HepG2 (cell line): Measurements from ENCODE around the gene ADAMTS17.

ENCODE experiments used
- CTCF ChIP-seq: sonication (generic); formaldehyde crosslinking; IDR thresholded peaks from 2 replicates; pipeline ENCODE4 v1.5.0; 2020; ENCODE audit warnings: mild to moderate bottlenecking, missing genetic modification reagents, moderate library complexity
- MZF1 ChIP-seq: sonication (generic); formaldehyde crosslinking; IDR thresholded peaks from 2 replicates; pipeline ENCODE4 v1.8.1; 2023; ENCODE audit warnings: mild to moderate bottlenecking, missing genetic modification reagents, borderline replicate concordance
- NRL ChIP-seq: sonication (generic); formaldehyde crosslinking; IDR thresholded peaks from 2 replicates; pipeline ENCODE4 v1.5.0; 2020; ENCODE audit warnings: missing genetic modification reagents, mild to moderate bottlenecking, moderate library complexity, borderline replicate concordance
- PAXIP1 ChIP-seq: sonication (generic); formaldehyde crosslinking; conservative IDR thresholded peaks from 2 replicates; pipeline ENCODE4 v1.4.0; 2020; ENCODE audit warnings: mild to moderate bottlenecking, missing genetic modification reagents, moderate library complexity
- POGZ ChIP-seq: sonication (generic); formaldehyde crosslinking; IDR thresholded peaks from 2 replicates; pipeline ENCODE4 v1.4.0; 2020; ENCODE audit warnings: mild to moderate bottlenecking, missing genetic modification reagents
- POLR2A ChIP-seq, 2 experiments: IDR thresholded peaks; 2 replicates each; pipeline ENCODE4 v1.6.1; 2011; ENCODE audit warnings: low read depth in 2 of 2, low read length in 2 of 2, mild to moderate bottlenecking in 1 of 2, moderate library complexity in 1 of 2; ENCODE audit not compliant: insufficient read depth in 1 of 2
- REST ChIP-seq, 2 experiments: IDR thresholded peaks; 2 replicates each; pipeline ENCODE4 v1.6.1; 2011 to 2012; ENCODE audit warnings: low read length in 2 of 2, borderline replicate concordance in 1 of 2, low read depth in 1 of 2, mild to moderate bottlenecking in 1 of 2, moderate library complexity in 1 of 2
- SETDB1 ChIP-seq: sonication (generic); formaldehyde crosslinking; IDR thresholded peaks from 2 replicates; pipeline ENCODE4 v1.5.1; 2020; ENCODE audit warnings: missing genetic modification reagents, mild to moderate bottlenecking, borderline replicate concordance
- SMARCC2 ChIP-seq: fragments of 450-650 bp; IDR thresholded peaks from 2 replicates; pipeline ENCODE4 v1.6.1; 2017; ENCODE audit warnings: antibody characterized with exemption, mild to moderate bottlenecking
- TFE3 ChIP-seq: IDR thresholded peaks from 2 replicates; pipeline ENCODE4 v1.6.1; 2016
- TRIM22 ChIP-seq: fragments of 450-650 bp; IDR thresholded peaks from 2 replicates; pipeline ENCODE4 v1.6.1; 2017
- ZBTB33 ChIP-seq: sonication (generic); formaldehyde crosslinking; IDR thresholded peaks from 2 replicates; pipeline ENCODE4 v1.4.0; 2020; ENCODE audit warnings: missing genetic modification reagents
- ZBTB7A ChIP-seq: sonication (generic); formaldehyde crosslinking; IDR thresholded peaks from 2 replicates; pipeline ENCODE4 v1.8.0; 2022; ENCODE audit warnings: mild to moderate bottlenecking, missing genetic modification reagents
- ZNF24 ChIP-seq: fragments of 450-650 bp; IDR thresholded peaks from 2 replicates; pipeline ENCODE4 v1.6.1; 2017; ENCODE audit warnings: antibody characterized with exemption, mild to moderate bottlenecking

GRCh38 chr15:100011235-100011634 lies 330.5 kb downstream of the ADAMTS17 start:
- TF ChIP-seq MZF1 (no peak), POGZ (no peak), ZBTB7A (no peak), CTCF (CRISPR knock-in tag) (no peak), TRIM22 (no peak), SETDB1 (CRISPR knock-in tag) (no peak), ZNF24 (no peak), SMARCC2 (no peak), POLR2A (IDR thresholded peaks at IDR 0.05; ENCODE audit: insufficient read depth in 1 of 2, low read depth in 2 of 2, low read length in 2 of 2) (no peak), PAXIP1 (CRISPR knock-in tag) (no peak), REST (IDR thresholded peaks at IDR 0.05; ENCODE audit: borderline replicate concordance in 1 of 2, low read depth in 1 of 2, low read length in 2 of 2) (no peak), TFE3 (CRISPR knock-in tag) (no peak), ZBTB33 (no peak), NRL (CRISPR knock-in tag) (no peak)
